Frontal cortex (tissue), 4 donors: ENCODE results near the gene PTPN23. TPM values are rescaled to one million over a fixed set of nuclear protein-coding genes. Genes with fewer than 3 reads are reported as not detected.
A peak's percentile ranks its signal among the peaks of the same experiment; 100 is the strongest.

ENCODE experiments used
- DNase-seq, 2 donors: peaks; one replicate each; pipeline ENCODE4 v3.0.0; 2012; ENCODE audit warnings: low spot score in 2 of 2
- FAIRE-seq: peaks from 2 replicates; lab custom pipeline; 2012; peaks lifted over from hg19 to GRCh38; lab: Jason Lieb, UNC
- total RNA-seq: library from RNA; depleted of rRNA; stranded (reverse); fragments of >200 nt; gene quantifications from one replicate; pipeline ENCODE4 v1.2.3, GENCODE V29; 2014
- donor health status: control.
- donor health status: control.
- donor health status: control.

Gene PTPN23
- total RNA-seq, 1 donor from 2014 or later, result 19.2 TPM

DNA sequence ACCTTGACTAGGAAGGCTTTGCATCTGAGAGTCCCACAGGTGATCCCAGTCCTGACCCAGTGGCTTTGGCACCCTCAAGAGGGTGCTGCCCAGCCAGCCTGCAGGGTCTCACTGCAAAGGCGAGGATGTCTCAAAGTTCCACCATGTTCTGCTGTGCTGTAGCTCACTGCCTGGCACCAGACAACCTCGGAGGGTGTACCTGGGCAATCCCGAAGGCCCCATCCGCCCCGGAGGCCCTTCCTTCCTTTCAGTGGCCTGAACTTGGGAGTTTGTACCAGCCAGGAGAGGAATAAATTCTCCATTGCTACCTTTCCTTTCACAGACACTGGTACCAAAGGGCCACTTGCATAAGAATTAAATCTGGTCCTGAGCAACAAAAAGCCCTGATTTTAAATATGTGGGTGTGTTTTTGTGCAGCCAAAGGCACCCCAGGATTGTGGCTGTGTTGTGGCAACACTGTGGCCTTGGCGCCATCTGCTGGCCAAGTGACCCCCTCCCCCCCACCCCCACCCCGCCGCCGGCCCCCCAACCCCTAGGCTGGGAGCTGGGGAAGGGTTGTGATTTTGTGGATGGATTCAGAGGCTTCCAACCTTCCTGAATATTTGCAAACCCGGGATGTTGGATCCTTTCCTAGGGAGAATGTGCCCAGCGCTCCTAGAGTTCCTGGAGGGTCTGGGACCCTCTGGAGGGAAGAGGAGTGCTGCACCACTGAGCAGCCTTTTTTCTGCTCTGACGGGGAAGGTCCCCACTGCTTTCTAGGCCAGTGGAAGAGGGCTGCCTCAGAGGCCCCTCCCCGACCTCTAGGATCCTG lies 9.7 kb upstream of the PTPN23 start:
- FAIRE-seq (no peak), DNase-seq (no peak)

DNA sequence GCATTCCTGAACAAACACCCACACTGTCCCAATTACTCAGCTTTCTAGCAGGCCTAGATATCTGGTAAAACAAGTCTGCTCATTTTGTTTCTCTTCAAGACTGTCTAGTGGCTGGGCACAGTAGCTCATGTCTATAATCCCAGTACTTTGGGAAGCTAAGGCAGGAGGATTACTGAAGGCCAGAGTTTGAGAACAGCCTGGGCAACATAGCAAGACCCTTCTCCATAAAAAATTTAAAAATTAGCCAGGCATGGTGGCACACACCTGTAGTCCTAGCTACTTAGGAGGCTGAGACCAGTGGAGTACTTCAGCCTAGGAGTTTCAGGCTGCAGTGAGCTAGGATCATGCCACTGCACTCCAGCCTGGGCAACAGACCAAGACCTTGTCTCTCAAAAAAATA lies 6.2 kb upstream of the PTPN23 start:
- no peak for DNase-seq
- FAIRE-seq, result no peak

DNA sequence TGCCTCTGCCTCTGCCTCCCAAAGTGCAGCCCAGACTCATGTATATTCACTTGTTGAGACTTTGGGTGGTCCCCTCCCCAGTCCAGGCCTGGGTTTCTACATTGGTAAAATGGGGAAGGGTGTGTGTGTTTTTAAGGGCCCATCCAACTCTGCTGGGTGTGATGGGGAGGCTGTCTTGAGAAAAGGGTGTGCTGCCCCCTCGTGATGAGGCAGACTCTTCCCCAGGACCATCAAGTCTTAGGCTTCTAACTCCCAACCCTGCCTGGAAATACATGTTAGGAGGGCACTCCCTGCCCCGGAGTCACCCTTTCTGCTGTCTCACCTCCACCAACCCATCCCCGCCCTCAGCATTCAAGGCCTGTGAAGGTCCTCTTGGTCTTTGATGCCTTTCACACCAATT lies 4.4 kb upstream of the PTPN23 start:
- FAIRE-seq (no peak), DNase-seq (no peak)

DNA sequence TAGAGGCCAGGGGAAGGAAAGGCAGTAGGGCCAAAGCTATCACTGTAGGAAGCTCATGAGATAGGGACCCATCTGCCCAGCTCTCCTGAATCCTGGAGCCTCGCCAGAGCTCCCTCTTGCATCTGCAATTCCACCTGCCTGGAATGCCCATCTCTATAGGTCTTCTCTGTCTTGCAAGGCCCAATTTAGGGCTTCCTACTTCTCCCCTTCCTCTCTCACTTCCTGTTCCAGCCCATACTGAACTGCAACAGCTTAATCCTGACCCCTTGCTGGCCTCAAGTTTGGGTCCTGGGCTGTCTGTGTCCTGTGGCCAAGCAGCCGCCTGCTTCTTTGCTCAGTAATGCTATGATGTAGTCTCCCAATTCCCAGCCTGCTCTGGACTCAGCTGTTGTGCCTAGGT lies 3.6 kb upstream of the PTPN23 start:
- DNase-seq, result no peak
- FAIRE-seq, result no peak

DNA sequence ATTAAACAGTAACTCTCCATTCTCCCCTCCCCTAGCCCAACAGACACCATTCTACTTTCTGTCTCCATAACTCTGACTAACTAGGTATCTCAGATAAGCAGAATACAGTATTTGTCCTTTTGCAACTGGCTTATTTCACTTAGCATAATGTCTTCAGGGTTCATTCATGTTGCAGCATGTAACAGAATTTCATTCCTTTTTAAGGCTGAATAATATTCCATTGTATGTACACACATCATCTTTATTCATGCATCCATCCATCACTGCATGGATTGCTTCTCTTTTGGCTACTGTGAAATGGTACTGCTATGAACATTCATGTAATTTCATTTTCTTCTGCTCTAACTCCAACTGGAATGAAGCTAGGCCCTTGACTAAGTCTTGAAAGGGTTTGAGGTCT lies 2.0 kb upstream of the PTPN23 start:
- DNase-seq (no peak), FAIRE-seq (no peak)

DNA sequence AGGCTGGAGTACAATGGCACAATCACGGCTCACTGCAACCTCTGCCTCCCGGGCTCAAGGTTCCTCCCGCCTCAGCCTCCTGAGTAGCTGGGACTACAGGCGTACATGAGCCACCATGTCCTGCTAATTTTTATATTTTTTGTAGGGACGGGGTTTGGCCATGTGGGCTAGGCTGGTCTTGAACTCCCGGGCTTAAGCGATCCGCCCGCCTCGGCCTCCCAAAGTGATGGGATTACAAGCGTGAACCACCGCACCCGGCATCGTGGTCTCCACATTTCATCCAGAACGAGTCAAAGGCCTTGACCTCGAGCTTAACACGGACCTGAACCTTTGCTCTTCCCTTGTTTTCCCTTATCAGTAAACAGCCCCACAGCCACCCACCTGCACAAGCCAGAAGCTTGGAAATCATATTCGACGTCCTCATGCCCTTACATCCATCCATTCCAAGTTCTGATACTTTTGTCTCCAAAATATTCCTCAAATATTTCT lies 1.4 kb upstream of the PTPN23 start:
- DNase-seq (no peak), FAIRE-seq (no peak)

DNA sequence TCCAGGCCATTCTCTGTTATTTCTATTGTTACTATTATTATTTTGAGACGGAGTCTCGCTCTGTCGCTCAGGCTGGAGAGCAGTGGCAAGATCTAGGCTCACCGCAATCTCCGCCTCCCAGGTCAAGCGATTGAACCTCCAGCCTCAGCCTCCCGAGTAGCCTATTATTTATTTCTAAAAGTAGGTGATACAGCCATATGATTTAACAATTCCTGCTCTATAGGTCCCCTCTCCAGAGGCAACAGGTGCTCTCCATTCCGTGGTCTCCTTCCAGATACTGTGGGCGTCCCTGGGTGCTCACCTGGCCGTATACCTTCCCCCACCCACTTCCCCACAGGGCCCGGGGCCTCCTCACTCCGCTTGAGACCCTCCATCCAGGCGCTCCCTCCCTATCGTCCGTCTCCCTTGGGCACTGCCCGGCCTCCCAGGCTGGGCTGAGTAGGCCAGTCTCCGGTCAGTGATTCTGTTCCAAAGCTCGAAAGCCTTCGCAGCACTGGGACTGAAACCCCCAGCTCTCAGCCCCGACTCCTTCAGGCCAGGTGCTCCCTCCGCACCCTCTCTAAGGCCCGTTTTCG lies 708 bp upstream of the PTPN23 start:
- DNase-seq, result no peak
- FAIRE-seq, result no peak

DNA sequence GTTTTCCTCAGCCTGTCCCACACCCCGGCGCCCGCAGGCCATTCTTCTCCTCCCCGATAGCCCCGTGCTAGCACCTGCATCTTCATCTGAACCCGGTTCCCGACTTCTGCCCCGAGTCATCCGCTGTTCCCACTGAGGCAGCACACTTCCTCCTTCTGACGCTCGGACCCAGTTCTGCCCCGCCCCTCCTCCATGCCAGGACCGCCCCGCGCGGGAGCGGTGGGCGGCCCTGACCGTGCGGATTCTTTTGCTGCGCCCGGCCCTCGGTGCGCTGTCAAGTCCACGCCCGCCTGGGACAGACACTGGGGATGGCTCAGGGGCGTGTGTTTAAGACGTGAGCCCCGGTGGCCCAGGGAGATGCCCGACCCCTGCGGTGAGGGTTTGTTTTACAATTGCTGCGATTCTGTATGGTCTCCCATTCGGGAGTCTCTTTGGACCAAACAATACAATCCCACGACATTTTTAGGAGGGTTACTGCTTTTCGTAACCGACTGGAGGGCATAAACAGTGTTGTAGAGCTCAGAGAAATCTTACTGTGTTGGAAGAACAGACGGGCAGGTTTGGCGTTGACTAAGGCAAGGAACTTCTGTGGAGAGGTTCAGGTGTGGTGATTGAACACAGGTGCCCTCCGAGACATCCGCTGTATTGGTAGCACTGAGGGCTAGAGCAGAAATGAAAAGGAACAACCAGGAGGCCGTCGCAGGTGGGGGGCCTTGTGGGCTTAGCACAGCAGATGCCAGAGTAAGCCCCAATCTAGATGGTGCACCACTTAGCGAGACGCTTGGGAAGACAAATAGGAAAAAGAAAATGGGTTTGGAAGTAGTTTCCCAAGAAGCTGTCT lies 716 bp downstream of the PTPN23 start:
- DNase-seq (peak; percentile 61 to 77), FAIRE-seq (no peak)

DNA sequence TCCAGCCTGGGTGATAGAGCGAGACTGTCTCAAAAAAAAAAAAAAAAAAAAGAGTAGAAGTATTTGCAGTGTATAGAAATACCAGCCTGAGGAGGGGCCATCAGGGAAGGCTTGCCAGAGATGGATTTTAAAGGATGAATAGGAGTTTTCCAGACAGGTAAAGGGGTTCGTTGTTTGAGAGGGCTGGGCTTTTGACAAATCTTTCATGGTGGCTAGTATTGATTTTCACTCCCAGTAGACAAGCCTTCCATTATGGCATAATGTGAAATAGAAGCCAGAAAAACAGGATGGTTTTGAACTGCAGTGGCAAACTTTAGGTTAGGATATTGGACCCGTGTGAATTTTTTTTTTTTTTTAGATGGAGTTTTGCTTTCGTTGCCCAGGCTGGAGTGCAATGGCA lies 3.6 kb downstream of the PTPN23 start:
- FAIRE-seq (no peak), DNase-seq (no peak)

DNA sequence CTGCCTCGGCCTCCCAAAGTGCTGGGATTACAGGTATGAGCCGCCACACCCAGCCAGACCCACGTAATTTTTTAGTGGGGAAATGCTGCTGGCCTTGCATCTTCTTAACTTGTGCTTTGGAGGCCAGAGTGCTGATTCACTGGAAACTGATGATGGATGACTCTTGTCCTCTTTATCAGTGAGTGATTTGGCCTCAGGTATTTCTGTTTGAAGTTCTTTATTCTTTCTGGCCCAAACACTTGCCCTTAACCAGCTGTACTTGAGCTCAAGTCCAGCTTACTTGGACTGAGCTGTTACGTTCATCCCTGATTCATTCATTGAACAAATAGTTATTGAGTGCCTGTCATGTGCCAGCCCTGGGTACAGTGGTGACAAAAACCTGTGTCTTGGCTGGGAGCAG lies 4.2 kb downstream of the PTPN23 start:
- DNase-seq, result no peak
- no peak for FAIRE-seq

DNA sequence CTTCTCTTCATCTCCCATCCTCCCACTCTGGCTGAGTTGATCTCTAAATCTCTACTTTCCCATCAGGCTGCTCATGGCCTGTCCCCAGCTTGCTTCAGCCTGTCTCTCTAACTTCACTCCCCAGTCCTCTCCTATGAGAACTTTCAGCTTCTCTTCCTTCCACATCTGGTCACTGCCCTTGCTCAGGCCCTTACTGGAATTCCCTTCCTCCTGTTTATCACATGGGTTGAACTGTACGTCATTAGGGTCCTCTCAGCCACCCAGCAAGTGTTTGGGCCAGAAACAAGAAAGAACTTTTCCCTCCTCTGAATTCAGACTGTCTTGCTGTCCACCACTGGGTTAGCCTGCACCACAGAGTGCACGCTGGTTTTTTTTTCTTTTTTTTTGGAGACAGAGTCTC lies 5.0 kb downstream of the PTPN23 start:
- DNase-seq (no peak), FAIRE-seq (no peak)

DNA sequence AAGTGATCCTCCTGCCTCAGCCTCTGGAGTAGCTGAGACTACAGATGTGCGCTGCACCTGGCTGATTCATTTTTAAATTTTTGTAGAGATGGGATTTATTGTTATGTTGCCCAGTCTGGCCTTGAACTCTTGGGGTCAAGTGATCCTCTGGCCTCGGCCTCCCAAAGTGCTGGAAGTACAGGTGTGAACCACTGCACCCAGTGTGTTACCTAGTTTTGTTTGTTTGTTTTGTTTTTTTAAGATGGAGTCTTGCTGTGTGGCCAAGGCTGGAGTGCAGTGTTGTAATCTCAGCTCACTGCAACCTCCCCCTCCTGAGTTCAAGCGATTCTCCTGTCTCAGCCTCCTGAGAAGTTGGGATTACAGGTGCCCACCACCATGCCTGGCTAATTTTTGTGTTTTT lies 12.1 kb downstream of the PTPN23 start:
- FAIRE-seq (no peak), DNase-seq (no peak)

DNA sequence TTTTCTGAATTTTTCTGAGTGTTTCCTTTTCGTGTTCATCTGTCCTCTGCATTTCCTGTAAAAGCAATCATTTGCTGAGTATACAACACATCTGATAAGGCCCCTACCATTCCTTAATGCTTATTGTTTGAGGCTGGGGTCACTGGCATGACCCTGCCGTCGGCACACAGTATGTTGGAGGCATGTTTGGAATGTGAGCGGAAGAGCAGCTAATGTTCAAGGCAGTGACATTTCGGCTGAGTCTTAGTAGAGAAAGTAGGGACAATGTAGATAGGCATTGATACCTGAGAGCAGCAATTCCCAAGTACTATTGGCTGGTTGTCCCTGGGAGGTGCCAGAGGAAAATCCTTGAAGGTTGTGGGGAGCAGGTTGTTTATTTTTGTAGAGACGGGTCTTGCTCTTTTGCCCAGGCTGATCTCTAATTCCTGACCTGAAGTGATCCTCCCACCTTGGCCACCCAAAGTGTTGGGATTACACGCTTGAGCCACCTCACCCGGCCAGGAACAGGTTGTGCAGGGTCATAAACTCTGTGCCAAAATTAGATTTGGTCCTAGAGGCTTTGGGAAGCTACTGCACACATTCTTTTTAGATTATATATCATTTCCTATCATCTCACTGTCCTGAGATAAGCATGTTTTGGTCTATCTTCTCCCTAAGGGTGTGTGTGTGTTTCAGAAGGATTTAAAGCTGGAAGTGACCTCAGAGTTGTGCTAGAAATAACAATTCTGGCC lies 13.5 kb downstream of the PTPN23 start:
- FAIRE-seq, result no peak

DNA sequence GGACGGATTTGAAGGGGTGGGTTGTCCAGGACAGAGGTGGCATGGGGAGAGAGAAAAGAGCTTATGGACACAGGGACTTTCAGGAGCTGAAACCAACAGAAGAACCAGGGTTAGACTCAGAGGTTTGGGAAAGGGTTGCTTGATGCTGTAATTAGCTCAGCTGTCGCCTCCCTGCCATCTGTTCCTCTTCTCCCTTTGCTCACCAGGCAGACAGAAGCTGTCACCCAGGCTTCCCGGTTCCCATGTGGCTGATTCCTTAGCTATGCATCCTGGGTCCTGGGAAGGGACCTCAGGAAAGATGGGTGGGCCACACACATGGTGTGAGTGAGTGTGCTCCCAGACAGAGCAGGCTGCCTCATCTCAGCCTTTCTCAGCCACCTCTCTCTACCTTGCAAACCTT lies 14.1 kb downstream of the PTPN23 start:
- no peak for FAIRE-seq
- peak in 1 of 2 donors; percentile 20 for DNase-seq

More for the DNA sequence above, 13.5 kb downstream of the PTPN23 start:
- no peak for DNase-seq

DNA sequence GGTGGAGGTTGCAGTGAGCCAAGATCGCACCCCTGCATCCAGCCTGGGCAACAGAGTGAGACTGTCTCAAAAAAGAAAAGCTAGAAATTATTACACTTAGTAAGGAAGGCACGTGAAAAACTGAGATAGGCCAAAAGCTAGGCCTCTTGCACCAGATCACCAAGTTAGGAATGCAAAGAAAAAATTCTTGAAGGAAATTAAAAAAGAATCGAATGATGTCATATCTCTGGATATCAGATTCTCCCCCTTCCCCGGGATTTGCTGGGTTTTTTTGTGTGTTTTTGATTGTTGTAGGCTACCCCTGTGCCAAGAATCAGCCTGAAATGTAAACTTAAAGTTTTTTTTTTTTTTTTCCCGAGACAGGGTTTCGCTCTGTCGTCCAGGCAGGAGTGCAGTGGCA lies 17.4 kb downstream of the PTPN23 start:
- FAIRE-seq, result no peak
- DNase-seq, result no peak

DNA sequence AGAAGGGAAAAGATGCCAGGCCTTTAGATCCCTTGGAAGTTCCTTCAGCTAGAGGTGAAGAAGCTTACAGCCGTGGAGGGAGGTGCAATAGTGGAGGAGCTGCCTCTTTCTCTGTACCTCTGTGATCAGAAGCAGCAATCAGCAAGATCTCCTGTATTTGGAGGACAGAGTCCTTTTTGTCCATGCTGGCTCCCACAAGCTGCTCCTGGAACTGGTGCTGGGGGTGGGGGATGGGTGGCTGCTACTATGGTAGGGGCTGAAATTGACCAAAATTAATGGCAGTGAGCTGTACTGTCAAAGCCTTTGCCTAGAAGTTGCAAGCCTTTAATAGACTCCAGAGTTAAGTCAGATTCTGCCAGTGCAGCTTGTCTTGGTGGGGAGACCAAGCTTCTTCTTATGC lies 18.2 kb downstream of the PTPN23 start:
- no peak for DNase-seq
- FAIRE-seq, result no peak

DNA sequence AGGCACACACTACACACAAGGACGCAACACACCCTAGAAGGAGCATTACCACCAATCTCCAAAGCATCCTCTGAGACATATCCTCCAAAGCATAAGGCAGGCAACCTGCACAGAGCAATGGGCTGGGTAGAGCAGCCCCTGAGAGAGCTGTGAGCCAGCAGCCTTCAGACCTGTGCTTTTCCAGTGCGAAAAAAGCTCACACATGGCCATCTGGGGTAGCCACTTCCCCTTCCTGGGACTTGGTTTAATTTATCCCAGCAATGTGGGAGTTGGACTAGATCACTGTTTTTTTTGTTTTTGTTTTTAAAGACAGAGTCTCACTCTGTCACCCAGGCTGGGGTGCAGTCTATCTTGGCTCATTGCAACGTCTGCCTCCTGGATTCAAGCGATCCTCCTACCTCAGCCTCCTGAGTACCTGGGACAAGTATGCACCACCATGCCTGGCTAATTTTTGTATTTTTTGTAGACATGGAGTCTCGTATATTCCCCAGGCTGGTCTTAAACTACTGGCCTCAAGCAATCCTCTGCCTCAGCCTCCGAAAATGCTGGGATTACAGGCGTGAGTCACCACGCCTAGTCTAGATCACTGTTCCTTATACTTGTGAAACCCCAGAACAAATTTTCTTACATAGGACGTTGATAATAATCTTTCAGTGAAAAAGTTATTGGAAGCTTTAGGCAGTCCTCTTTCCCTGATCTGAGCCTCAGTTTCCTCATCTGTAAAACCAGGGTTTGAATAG lies 18.9 kb downstream of the PTPN23 start:
- no peak for DNase-seq
- no peak for FAIRE-seq

DNA sequence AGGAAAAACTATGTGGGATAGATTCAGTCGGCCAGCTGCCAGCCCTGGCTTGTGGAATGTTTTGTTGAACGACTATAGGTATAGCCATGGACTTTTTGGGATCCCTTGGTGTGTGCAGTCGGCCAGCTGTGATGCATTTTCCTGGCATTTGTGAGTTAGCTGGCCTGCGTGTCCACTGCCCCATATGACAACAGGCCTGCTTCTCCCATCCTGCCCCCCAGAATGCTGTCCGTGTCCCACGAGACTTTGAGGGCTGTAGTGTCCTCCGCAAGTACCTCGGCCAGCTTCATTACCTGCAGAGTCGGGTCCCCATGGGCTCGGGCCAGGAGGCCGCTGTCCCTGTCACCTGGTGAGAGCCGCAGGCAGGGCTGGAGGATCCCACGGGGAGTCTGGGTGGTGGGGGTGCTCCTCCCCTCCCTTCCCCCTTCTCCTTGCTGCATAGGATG lies 23.6 kb downstream of the PTPN23 start:
- peak in 1 of 2 donors; percentile 18 for DNase-seq
- no peak for FAIRE-seq
